Naive thymus-derived CD8-positive, alpha-beta T cell (primary cell): ENCODE data around the gene SSUH2. TPM values are rescaled to one million over a fixed set of nuclear protein-coding genes. Genes with fewer than 3 reads are reported as not detected.
"Not testable (repeated sequence)": the region's sequence is repeated elsewhere in the genome, so short reads cannot be mapped to it uniquely, and the experiment has no call there.

ENCODE experiments used
- ATAC-seq, 2 donors: fragments of 150-1000 bp; cut with Tn5 transposase in 1 of 2; sonication (Bioruptor Pico), chemical (Tn5 transposase) in 1 of 2; 1 replicate in 1 of 2; 2 replicates in 1 of 2; pipeline ENCODE4 v1.10.0; 2021; ENCODE audit warnings: mild to moderate bottlenecking in 2 of 2, moderate library complexity in 2 of 2
- POLR2A ChIA-PET: fragments of 350-600 bp; sonication (Branson Sonifier 250); formaldehyde crosslinking; loops from one replicate; lab custom pipeline; 2021; ENCODE audit warnings: antibody characterized with exemption; lab: Charles Lee
- DNase-seq, 10 donors: peaks; one replicate each; pipeline versions ENCODE4 v3.0.0 to v3.0.0-alpha.2; 2020 to 2022
- H3K27ac Mint-ChIP-seq, 10 donors: one replicate each; pipeline ENCODE4 v1.8.0; 2020 to 2022; ENCODE audit warnings: mild to moderate bottlenecking in 10 of 10, mixed read lengths in 10 of 10, moderate library complexity in 4 of 10, inconsistent platforms in 1 of 10
- H3K27me3 Mint-ChIP-seq, 5 donors: one replicate each; pipeline ENCODE4 v1.8.0; 2021 to 2022; ENCODE audit warnings: mixed read lengths in 5 of 5
- H3K36me3 Mint-ChIP-seq, 3 donors: one replicate each; pipeline ENCODE4 v1.8.0; 2020 to 2022; ENCODE audit warnings: mixed read lengths in 3 of 3, mild to moderate bottlenecking in 2 of 3, inconsistent platforms in 1 of 3
- H3K4me1 Mint-ChIP-seq, 4 donors: one replicate each; pipeline ENCODE4 v1.8.0; 2021 to 2022; ENCODE audit warnings: mixed read lengths in 4 of 4
- H3K4me3 Mint-ChIP-seq, 10 donors: one replicate each; pipeline ENCODE4 v1.8.0; 2020 to 2022; ENCODE audit warnings: mild to moderate bottlenecking in 10 of 10, mixed read lengths in 10 of 10, moderate library complexity in 6 of 10, inconsistent platforms in 1 of 10
- H3K9me3 Mint-ChIP-seq, 9 donors: one replicate each; pipeline ENCODE4 v1.8.0; 2020 to 2022; ENCODE audit warnings: mixed read lengths in 9 of 9, mild to moderate bottlenecking in 3 of 9, inconsistent platforms in 1 of 9, moderate library complexity in 1 of 9
- polyA plus RNA-seq, 3 donors: library from polyadenylated mRNA; unstranded; fragments of 300-500 nt; fragmentation: Illumina TruSeq; gene quantifications; one replicate each; pipeline ENCODE4 v1.2.3, GENCODE V29; 2021
- total RNA-seq, 8 experiments: library from RNA in 2 of 8; stranded (reverse) in 2 of 8; gene quantifications; one replicate each; pipeline ENCODE4 v1.2.3 and lab custom pipeline; 2021 to 2026

The SSUH2 gene
- total and polyA plus RNA-seq, 5 experiments from 2014 or later: not detected

DNA sequence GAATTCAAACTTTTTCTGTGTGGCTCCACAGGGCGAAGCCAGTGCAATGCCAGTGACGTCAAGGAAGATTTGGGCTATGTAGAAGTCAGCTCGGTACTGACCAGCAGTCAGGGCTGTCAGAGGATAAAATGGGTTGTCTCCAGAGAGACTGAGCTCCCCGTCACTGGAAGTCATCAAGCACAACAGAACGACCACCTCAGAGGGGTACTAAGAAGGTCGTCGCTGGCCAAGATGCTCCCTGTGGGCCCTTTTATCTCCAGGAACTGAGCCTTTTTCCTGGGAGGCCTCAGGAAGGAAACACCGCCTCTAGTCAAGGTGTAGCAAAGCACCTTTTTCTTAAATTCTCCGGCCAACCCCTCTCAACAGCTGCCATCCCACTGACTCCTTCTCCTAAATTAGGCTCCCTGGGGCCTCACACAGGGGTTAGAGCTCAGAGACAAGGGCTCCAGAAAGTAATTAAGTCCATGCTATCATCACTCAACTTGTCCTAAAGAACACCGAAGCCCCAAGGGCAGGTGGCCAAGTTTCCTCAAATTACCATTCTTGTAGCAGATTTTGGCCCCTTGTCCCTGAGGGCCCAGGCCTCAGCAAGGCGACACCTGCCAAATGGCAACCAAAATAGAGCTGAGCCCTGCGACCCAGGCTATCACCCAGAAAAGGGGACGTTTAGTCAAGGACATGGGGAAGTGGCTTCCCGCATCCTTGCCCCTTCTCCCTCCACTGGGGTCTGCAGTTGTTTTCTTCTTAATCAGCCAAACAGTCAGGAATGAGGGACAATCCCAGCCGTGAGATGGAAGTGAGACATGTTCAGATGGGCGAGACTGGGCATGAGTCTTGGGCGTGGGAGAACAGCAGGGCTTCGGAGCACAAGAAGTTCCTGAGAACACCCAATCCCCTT lies 48.0 kb downstream of the SSUH2 start:
- H3K4me3 Mint-ChIP-seq: no peak overlapping the region
- DNase-seq (no peak), ATAC-seq (no peak)
- H3K4me1 Mint-ChIP-seq: no peaks in the 10 kb centered on the region
- H3K36me3 Mint-ChIP-seq: no peaks in the 10 kb centered on the region
- peaks cover 0 to 5% (median 0%) of the 10 kb centered on the region in 5 donors for H3K27me3 Mint-ChIP-seq
- POLR2A ChIA-PET: no interaction called here
- H3K9me3 Mint-ChIP-seq: no peaks in the 10 kb centered on the region
- H3K27ac Mint-ChIP-seq: no peak overlapping the region

DNA sequence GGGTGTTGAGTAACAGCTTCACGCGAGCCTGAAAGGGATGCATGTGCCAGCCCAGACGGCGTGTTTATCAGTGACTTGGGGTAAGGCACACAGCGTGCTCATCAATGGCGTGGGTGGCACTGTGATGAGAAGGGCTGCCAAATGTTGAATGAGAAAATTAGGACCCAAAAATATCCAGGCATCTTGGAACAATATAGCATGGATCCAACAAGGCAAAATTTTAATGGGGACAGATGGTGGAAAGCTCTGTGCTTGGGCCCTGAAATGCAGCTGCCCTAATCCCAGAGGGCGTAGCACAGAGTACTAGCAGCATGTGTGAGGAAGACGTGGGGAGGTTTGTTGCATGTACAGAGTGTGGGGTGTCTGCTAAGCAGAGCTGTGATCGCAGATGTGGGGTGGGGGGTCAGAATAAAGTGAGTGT lies 48.9 kb downstream of the SSUH2 start:
- no peaks in the 10 kb centered on the region for H3K9me3 Mint-ChIP-seq
- H3K27ac Mint-ChIP-seq: no peak overlapping the region
- H3K4me3 Mint-ChIP-seq: no peak overlapping the region
- no peaks in the 10 kb centered on the region for H3K4me1 Mint-ChIP-seq
- no peak for ATAC-seq
- DNase-seq: no peak
- H3K36me3 Mint-ChIP-seq: no peaks in the 10 kb centered on the region
- POLR2A ChIA-PET: no interaction called here
- H3K27me3 Mint-ChIP-seq: peaks cover 0 to 5% (median 0%) of the 10 kb centered on the region in 5 donors

- H3K4me3 Mint-ChIP-seq: no peak overlapping the region
- ATAC-seq: no peak
- POLR2A ChIA-PET: no interaction called here
Measured at GRCh38 chr3:8595252-8595651, 49.3 kb downstream of the SSUH2 start.

GRCh38 chr3:8593021-8593827 lies 51.4 kb downstream of the SSUH2 start:
- ATAC-seq: no peak
- no peak overlapping the region for H3K27ac Mint-ChIP-seq

More at GRCh38 chr3:8595252-8595651, 49.3 kb downstream of the SSUH2 start:
- no peak for DNase-seq
- Mint-ChIP-seq H3K27ac (no peak overlapping the region), H3K4me1 (no peaks in the 10 kb centered on the region), H3K27me3 (peaks cover 0 to 5% (median 0%) of the 10 kb centered on the region in 5 donors), H3K36me3 (no peaks in the 10 kb centered on the region), H3K9me3 (no peaks in the 10 kb centered on the region)

DNA sequence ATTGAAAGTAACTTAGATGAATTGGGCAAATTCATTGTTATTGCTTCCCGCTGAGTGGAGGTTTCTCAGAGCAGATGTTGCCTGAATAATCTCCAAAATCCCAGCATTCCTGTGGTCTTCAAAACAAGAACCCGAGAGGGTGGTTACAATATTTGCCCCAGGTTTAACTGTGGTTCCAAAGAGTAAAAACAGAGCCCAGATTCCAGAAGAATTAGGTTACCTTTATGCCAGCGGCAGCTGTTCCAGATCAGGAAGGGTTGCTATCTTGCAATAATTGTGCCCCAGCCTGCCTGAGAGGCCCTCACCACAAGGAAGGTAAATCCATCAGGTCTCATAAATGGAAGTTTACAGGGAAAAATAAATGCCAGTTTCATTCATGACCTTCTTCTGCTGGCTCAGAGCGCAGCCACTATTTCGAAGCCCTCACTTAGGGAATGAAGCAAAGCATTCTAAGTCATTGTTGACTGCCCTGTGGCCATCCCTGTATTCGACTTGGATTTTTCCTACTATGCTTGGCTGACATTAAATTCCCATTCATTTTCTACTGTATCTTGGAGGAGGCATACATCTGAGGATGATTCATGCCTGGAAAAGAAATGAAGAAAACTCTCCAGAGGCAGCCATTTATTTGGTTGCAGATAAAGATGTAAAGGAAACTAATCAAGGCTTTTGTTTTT lies 54.6 kb downstream of the SSUH2 start:
- no peak overlapping the region for H3K4me3 Mint-ChIP-seq
- peaks cover 0 to 1% (median 0%) of the 10 kb centered on the region in 5 donors for H3K27me3 Mint-ChIP-seq
- POLR2A ChIA-PET: no interaction called here
- H3K9me3 Mint-ChIP-seq: peaks cover 0 to 4% (median 0%) of the 10 kb centered on the region in 9 donors
- no peaks in the 10 kb centered on the region for H3K4me1 Mint-ChIP-seq
- DNase-seq: no peak
- no peak overlapping the region for H3K27ac Mint-ChIP-seq
- H3K36me3 Mint-ChIP-seq: no peaks in the 10 kb centered on the region
- no peak for ATAC-seq

More at GRCh38 chr3:8593021-8593827, 51.4 kb downstream of the SSUH2 start:
- Mint-ChIP-seq H3K9me3 (no peaks in the 10 kb centered on the region), H3K27me3 (peaks cover 0 to 5% (median 0%) of the 10 kb centered on the region in 5 donors), H3K36me3 (no peaks in the 10 kb centered on the region), H3K4me1 (no peaks in the 10 kb centered on the region), H3K4me3 (no peak overlapping the region)
- POLR2A ChIA-PET: no interaction called here
- DNase-seq: no peak

DNA sequence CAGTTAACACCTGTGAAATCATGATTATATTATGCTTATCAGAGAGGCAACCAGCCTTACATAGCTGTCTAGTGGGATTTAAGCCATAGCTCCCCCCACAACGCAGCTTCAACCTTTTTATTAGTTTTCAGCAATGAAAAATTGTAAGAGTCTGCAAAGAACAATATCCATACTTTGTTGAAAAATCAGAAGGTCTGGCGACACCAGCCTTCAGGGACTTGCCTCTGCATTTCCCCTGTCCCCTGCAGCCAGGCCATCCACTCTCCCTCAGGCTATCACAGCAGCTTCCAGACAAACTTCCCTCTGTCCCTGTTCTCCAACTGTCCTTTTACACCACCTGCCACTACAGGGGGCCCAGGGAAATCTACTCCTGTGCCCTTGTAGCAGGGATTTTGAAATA lies 59.9 kb downstream of the SSUH2 start:
- ATAC-seq (no peak), DNase-seq (no peak)
- Mint-ChIP-seq H3K4me3 (no peak overlapping the region), H3K9me3 (peaks cover 0 to 5% (median 0%) of the 10 kb centered on the region in 9 donors), H3K36me3 (no peaks in the 10 kb centered on the region), H3K27me3 (peaks cover 0 to 4% (median 0%) of the 10 kb centered on the region in 5 donors), H3K27ac (no peak overlapping the region), H3K4me1 (no peaks in the 10 kb centered on the region)
- POLR2A ChIA-PET: no interaction called here

DNA sequence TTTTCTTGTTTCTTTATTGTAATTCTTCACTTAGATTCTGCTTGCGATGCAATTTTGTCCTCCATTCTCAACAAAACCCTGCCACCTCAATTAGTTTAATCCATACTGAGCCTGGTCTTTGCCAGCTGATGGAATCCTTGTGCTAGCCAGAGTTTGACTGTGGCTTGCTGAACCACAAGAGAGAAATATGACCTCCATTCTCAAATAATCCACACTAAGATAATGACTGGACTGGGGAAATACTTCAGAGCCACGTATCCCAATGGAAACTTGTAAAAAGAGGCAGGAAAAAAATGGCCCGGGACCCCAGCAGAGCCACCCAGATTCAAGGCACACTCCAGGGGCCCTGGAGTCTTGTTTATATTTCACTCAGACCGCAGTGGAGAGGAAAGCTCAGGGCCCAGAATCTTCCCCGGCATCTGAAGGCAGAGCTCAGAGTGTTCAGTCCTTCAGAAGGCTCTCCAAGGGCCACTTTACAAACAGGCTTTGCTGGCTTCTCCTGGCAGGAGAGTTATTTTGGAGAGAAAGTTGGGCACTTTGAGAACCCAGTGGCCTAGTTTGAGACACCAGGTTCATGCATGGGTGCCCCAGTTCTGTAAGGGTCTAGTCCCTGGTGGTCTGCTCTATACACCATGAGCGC lies 62.7 kb downstream of the SSUH2 start:
- ATAC-seq (no peak), DNase-seq (no peak)
- POLR2A ChIA-PET: no interaction called here
- Mint-ChIP-seq H3K4me1 (no peaks in the 10 kb centered on the region), H3K27me3 (peaks cover 0 to 5% (median 0%) of the 10 kb centered on the region in 5 donors), H3K4me3 (no peak overlapping the region), H3K9me3 (peaks cover 0 to 5% (median 0%) of the 10 kb centered on the region in 9 donors), H3K27ac (no peak overlapping the region), H3K36me3 (no peaks in the 10 kb centered on the region)

DNA sequence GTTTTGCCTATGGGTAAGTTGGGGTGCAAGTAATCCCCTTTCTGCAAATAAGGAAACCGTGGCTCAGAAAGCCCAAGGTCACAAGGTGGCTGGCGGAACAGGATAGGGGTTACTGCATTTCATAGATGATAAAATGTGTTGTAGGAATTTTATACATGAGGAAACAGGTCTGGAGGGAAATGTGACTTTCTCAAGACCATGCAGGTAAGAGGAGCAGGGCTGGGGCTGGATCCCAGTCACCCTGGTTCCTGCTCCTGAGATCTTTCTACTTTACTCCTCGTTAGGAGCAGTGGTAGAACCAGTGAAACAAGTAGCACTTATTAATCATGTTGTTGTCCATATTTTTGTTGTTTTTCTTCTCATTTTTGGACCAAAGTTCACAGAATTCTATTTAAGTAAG lies 63.2 kb downstream of the SSUH2 start:
- no peak for DNase-seq
- ATAC-seq: no peak
- Mint-ChIP-seq H3K9me3 (peaks cover 0 to 5% (median 0%) of the 10 kb centered on the region in 9 donors), H3K4me3 (no peak overlapping the region), H3K27ac (no peak overlapping the region), H3K4me1 (no peaks in the 10 kb centered on the region), H3K36me3 (no peaks in the 10 kb centered on the region), H3K27me3 (peaks cover 0 to 6% (median 0%) of the 10 kb centered on the region in 5 donors)
- POLR2A ChIA-PET: no interaction called here

DNA sequence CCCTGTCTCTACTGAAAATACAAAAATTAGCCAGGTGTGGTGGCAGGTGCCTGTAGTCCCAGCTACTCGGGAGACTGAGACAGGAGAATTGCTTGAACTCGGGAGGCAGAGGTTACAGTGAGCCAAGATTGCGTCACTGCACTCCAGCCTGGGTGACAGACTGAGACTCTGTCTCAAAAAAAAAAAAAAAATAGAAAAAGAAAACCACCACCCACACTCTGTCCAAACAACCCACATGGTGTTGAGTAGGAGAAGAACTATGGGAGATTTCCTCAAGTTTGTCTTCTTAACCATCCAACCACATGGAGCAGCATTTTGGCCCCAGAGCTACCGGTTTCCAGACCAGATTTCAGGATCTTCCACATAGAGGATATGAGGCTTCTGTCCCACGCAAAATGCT lies 64.2 kb downstream of the SSUH2 start:
- H3K9me3 Mint-ChIP-seq, H3K27ac Mint-ChIP-seq, H3K27me3 Mint-ChIP-seq, H3K4me1 Mint-ChIP-seq, ATAC-seq, POLR2A ChIA-PET, DNase-seq, H3K4me3 Mint-ChIP-seq, H3K36me3 Mint-ChIP-seq: not testable (repeated sequence)

DNA sequence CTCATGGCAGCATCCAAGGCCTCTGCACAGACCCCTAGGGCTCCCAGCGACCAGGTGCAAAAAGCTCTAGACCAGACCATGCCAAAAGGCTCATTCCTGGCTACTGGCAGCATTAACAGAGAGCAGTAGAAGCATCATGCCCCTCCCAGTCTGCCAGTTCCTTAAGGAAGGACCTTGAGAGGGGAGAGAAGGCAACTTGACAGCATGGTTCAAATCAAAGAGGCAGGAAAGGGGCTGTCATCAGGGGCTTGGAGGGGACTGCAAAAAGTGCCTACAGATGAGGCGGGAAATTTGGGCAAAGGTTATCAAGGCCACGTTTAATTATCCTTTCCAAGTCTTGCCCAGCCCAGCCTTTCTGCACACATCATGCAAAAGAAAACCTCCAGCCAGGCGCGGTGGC lies 64.7 kb downstream of the SSUH2 start:
- POLR2A ChIA-PET: no interaction called here
- ATAC-seq (no peak), DNase-seq (no peak)
- H3K4me3 Mint-ChIP-seq: no peak overlapping the region
- H3K27ac Mint-ChIP-seq: no peak overlapping the region
- H3K27me3 Mint-ChIP-seq: peaks cover 0 to 6% (median 0%) of the 10 kb centered on the region in 5 donors
- H3K9me3 Mint-ChIP-seq: peaks cover 0 to 5% (median 0%) of the 10 kb centered on the region in 9 donors
- H3K4me1 Mint-ChIP-seq: no peaks in the 10 kb centered on the region
- H3K36me3 Mint-ChIP-seq: no peaks in the 10 kb centered on the region

GRCh38 chr3:8579096-8579495 lies 65.5 kb downstream of the SSUH2 start:
- peaks cover 0 to 5% (median 0%) of the 10 kb centered on the region in 9 donors for H3K9me3 Mint-ChIP-seq
- H3K36me3 Mint-ChIP-seq: no peaks in the 10 kb centered on the region
- H3K4me1 Mint-ChIP-seq: no peaks in the 10 kb centered on the region
- H3K27me3 Mint-ChIP-seq: peaks cover 0 to 6% (median 0%) of the 10 kb centered on the region in 5 donors
- POLR2A ChIA-PET: no interaction called here
- no peak for ATAC-seq
- H3K27ac Mint-ChIP-seq: no peak overlapping the region
- DNase-seq: no peak
- no peak overlapping the region for H3K4me3 Mint-ChIP-seq

DNA sequence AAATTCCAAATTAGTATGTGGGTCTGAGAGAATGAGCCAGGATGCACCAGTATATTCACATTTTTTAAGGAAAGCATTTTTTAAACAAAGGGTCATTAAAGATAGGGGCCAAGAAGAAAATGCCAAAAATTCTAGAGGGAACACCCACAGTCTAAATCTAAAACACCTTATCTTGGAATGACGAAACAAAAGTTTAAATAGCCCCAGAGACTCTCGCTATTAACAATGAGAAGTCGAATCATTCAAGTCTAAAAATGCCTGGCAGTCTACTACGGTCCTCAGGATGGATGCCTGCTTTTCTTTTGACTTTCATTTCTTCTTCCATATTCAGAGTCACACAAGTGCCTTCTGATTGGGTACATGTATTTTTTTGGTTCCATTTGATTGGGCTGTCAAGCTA lies 66.3 kb downstream of the SSUH2 start:
- Mint-ChIP-seq H3K9me3 (peaks cover 0 to 2% (median 0%) of the 10 kb centered on the region in 9 donors), H3K36me3 (no peaks in the 10 kb centered on the region), H3K4me3 (no peak overlapping the region), H3K27me3 (peaks cover 0 to 6% (median 0%) of the 10 kb centered on the region in 5 donors), H3K27ac (no peak overlapping the region), H3K4me1 (no peaks in the 10 kb centered on the region)
- no peak for ATAC-seq
- no peak for DNase-seq
- POLR2A ChIA-PET: no interaction called here
